Lower leg skin (tissue), 4 donors: ENCODE data around the gene MSL2. TPM values are rescaled to one million over a fixed set of nuclear protein-coding genes. Genes with fewer than 3 reads are reported as not detected.
"Not testable (repeated sequence)": the region's sequence is repeated elsewhere in the genome, so short reads cannot be mapped to it uniquely, and the experiment has no call there.

Source experiments
- DNase-seq, 2 donors: peaks; one replicate each; pipeline ENCODE4 v3.0.0-alpha.2; 2019; ENCODE audit warnings: low spot score in 2 of 2
- H3K4me3 ChIP-seq: fragments of 200-600 bp; sonication (generic); 2 replicates; pipeline ENCODE4 v1.5.1; 2017; ENCODE audit warnings: mild to moderate bottlenecking, low read depth; ENCODE audit not compliant: poor library complexity, severe bottlenecking
- POLR2A ChIP-seq, 2 donors: fragments of 450-650 bp; IDR thresholded peaks; one replicate each; pipeline ENCODE4 v1.6.1; 2016 to 2017; ENCODE audit warnings: antibody characterized with exemption in 2 of 2, mild to moderate bottlenecking in 1 of 2, moderate library complexity in 1 of 2
- WGBS, 2 donors: methylation state at CpG; one replicate each; pipeline ENCODE4 v1.1.5; 2018; 5-methylcytosine and 5-hydroxymethylcytosine counted together
- intact Hi-C: fragments of 100-400 bp; cut with DNase I; formaldehyde crosslinking; loops from one replicate; pipeline ENCODE4 v1.15.0; 2023; ENCODE audit warnings: low total_unique reads
- total RNA-seq, 4 donors: library from RNA; depleted of rRNA; stranded (reverse); fragments of >200 nt; gene quantifications; one replicate each; pipeline ENCODE4 v1.1.0, GENCODE V29; 2016
- TF ChIP-seq, protein P1 (sequence below), 3 donors: fragments of 450-650 bp; IDR thresholded peaks; one replicate each; pipeline ENCODE4 v1.5.1; 2016; ENCODE audit warnings: antibody characterized with exemption in 3 of 3, mild to moderate bottlenecking in 3 of 3, moderate library complexity in 2 of 3

MSL2 gene
- total RNA-seq, 4 donors from 2014 or later: 26.9 to 38.0 (median 30.4) TPM

DNA sequence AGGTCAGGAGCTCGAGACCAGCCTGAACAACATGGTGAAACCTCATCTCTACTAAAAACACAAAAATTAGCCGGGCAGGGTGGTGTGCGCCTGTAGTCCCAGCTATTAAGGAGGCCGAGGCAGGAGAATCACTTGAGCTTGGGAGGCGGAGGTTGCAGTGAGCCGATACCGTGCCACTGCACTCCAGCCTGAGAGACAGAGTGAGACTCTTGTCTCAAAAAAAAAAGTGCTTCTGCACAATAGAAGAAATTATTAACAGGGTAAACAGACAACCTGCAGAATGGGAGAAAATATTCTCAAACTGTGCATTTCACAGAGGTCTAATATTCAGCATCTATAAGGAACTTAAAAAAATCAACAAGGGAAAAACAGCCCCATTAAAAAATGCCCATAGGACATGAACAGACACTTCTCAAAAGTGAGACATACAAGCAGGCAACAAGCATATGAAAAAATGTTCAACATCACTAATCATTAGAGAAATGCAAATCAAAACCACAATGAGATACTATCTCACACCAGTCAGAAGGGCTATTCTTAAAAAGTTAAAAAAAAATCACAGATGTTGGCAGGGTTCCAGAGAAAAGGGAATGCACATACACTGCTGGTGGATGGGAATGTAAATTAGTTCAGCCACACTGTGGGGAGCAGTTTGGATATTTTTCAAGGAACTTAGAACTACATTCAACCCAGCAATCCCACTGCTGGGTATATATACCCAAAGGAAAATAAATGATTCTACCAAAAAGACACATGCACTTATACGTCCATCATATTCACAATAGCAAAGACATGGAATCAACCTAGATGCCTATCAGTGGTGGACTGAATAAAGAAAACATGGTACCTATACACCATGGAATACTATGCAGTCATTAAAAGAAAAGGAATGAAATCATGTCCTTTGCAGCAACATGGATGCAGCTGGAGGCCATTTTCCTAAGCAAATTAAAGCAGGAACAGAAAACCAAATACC is 75.5 kb downstream of the MSL2 start:
- DNase-seq: no peak
- TF ChIP-seq, protein P1, sequence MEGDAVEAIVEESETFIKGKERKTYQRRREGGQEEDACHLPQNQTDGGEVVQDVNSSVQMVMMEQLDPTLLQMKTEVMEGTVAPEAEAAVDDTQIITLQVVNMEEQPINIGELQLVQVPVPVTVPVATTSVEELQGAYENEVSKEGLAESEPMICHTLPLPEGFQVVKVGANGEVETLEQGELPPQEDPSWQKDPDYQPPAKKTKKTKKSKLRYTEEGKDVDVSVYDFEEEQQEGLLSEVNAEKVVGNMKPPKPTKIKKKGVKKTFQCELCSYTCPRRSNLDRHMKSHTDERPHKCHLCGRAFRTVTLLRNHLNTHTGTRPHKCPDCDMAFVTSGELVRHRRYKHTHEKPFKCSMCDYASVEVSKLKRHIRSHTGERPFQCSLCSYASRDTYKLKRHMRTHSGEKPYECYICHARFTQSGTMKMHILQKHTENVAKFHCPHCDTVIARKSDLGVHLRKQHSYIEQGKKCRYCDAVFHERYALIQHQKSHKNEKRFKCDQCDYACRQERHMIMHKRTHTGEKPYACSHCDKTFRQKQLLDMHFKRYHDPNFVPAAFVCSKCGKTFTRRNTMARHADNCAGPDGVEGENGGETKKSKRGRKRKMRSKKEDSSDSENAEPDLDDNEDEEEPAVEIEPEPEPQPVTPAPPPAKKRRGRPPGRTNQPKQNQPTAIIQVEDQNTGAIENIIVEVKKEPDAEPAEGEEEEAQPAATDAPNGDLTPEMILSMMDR (IDR thresholded peaks at IDR 0.05): no peak
- TF ChIP-seq POLR2A (IDR thresholded peaks at IDR 0.05): no peak
- intact Hi-C loops: no loop called here
- no peak overlapping the region for H3K4me3 ChIP-seq
- WGBS, 2 donors: 94 to 99% methylated on average over 8 of the region's 8 CpGs

DNA sequence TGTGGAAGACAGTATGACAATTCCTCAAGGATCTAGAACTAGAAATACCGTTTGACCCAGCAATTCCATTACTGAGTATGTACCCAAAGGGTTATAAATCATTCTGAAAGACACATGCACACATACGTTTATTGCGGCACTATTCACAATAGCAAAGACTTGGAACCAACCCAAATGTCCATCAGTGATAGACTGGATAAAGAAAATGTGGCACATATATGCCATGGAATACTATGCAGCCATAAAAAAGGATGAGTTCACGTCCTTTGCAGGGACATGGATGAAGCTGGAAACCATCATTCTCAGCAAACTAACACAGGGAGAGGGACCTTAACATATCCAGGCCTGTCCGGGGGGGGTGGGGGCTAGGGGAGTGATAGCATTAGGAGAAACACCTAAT is 76.4 kb downstream of the MSL2 start:
- 90 to 93% methylated on average over 5 of the region's 5 CpGs for WGBS, 2 donors
- H3K4me3 ChIP-seq, intact Hi-C loops, DNase-seq: not testable (repeated sequence)

DNA sequence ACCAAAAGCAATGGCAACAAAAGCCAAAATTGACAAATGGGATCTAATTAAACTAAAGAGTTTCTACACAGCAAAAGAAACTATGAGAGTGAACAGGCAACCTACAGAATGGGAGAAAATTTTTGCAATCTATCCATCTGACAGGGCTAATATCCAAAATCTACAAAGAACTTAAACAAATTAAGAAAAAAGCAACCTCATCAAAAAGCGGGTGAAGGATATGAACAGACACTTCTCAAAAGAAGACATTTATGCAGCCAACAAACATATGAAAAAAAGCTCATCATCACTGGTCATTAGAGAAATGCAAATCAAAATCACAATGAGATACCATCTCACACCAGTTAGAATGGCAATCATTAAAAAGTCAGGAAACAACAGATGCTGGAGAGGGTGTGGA is 76.8 kb downstream of the MSL2 start:
- DNase-seq, H3K4me3 ChIP-seq, intact Hi-C loops: not testable (repeated sequence)
- 100% methylated on average over 1 of the region's 1 CpG for WGBS, 2 donors

DNA sequence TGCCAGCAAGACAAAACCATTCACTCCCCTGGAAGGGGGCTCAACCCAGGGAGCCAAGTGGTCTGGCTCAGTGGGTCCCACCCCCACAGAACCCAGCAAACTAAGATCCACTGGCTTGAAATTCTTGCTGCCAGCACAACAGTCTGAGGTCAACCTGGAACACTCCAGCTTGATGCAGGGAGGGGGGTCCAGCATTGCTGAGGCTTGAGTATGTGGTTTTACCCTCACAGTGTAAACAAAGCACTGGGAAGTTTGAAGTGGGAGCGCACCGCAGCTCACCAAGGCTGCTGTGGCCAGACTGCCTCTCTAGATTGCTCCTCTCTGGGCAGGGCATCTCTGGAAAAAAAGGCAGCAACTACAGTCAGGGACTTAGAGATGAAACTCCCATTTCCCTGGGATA is 81.7 kb downstream of the MSL2 start:
- intact Hi-C loops: no loop called here
- whole genome bisulfite sequencing, 2 donors: 83 to 92% methylated on average over 2 of the region's 2 CpGs
- no peak for TF ChIP-seq POLR2A (IDR thresholded peaks at IDR 0.05)
- TF ChIP-seq, protein P1 (IDR thresholded peaks at IDR 0.05): no peak
- DNase-seq: no peak
- no peak overlapping the region for H3K4me3 ChIP-seq

DNA sequence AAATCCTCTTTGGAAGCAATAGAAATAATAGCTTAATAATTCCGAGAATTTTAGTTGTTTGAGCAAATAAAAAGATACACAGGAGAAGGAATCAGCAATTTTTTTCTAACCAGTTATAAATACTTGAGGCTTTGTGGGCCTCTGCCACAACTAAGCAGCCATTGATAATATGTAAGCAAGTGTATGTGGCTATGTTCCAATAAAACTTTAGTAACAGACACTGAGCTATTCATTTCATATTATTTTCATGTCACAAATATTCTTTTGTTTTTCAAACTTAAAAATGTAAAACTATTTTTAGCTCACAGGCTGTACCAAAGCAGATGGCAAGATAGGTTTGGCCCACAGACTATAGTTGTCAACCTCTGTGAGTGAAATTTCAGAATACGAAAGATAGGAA is 85.7 kb downstream of the MSL2 start:
- no peak for DNase-seq
- TF ChIP-seq POLR2A (IDR thresholded peaks at IDR 0.05): no peak
- TF ChIP-seq, protein P1 (IDR thresholded peaks at IDR 0.05): no peak
- no peak overlapping the region for H3K4me3 ChIP-seq
- 85% methylated on average over 2 of the region's 2 CpGs for WGBS, 2 donors
- intact Hi-C loops: no loop called here

DNA sequence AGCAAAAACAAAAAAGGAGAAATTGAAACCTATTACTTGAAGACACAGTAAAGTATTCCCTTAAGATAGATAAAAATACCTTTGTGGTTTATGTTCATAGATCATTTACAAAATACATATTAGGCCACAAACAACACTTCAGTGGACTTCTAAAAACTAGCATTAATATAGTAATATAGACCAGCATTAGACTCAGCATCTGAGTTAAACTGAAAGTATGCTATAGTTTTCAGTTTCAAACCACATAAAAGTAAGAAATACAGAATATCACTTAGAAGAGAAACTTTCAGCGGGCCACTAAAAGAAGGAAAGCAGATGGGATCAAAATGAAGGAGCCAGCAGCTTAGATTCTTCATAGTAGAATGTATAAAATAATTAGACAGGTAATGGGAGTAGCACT is 86.6 kb downstream of the MSL2 start:
- no peak overlapping the region for H3K4me3 ChIP-seq
- TF ChIP-seq POLR2A (IDR thresholded peaks at IDR 0.05): no peak
- TF ChIP-seq, protein P1 (IDR thresholded peaks at IDR 0.05): no peak
- WGBS, 2 donors: 87% methylated on average over 1 of the region's 1 CpG
- intact Hi-C loops: no loop called here
- no peak for DNase-seq

DNA sequence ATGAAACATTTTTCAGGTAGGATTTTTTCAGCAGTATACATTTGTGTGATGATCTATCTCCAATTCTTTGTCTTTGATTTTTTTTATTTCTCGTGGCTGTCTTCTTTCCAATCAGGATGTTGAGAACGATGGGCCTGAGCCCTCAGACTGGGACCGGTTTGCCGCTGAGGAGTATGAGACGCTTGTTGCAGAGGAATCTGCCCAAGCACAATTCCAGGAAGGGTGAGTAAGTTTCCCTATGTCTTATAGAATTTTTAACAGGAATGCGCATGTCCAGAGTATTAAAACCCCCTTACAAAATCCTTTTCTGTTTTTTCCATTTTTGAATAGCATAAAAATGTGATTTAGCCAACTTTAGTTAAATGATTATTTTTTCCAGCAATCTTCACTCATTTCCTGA is 90.0 kb downstream of the MSL2 start:
- intact Hi-C loops: no loop called here
- DNase-seq: no peak
- TF ChIP-seq, protein P1 (IDR thresholded peaks at IDR 0.05): no peak
- no peak for TF ChIP-seq POLR2A (IDR thresholded peaks at IDR 0.05)
- 95% methylated on average over 6 of the region's 6 CpGs for WGBS, 2 donors
- no peak overlapping the region for H3K4me3 ChIP-seq
